IMR-90 (cell line): ENCODE measurements around the gene GPR39. TPM values are rescaled to one million over a fixed set of nuclear protein-coding genes. Genes with fewer than 3 reads are reported as not detected.

Experiments used
- ATAC-seq: fragments of 200-7000 bp; cut with Tn5 transposase; 2 replicates; pipeline ENCODE4 v1.9.1; 2020; ENCODE audit warnings: low read depth, mild to moderate bottlenecking, moderate library complexity
- BruUV-seq: library from RNA; stranded (reverse); fragments of 400-500 nt; replicated peaks from 2 replicates; lab custom pipeline; 2021; lab: Mats Ljungman, UMichigan
- CTCF ChIA-PET: fragments of 300-600 bp; formaldehyde crosslinking; extraction: SDS; loops from one replicate; lab custom pipeline; 2021; ENCODE audit warnings: antibody characterized with exemption; lab: Yijun Ruan, JAX
- POLR2A ChIA-PET: fragments of 300-600 bp; sonication (Branson Sonifier 250); formaldehyde crosslinking; loops from one replicate; lab custom pipeline; 2022; ENCODE audit warnings: antibody characterized with exemption; ENCODE audit not compliant: unreplicated experiment; lab: Charles Lee
- DNase-seq: peaks from one replicate; pipeline ENCODE4 v3.0.0; 2013
- H2AFZ ChIP-seq: replicated peaks from 2 replicates; pipeline ENCODE3; 2013; ENCODE audit warnings: low read length, mild to moderate bottlenecking; ENCODE audit not compliant: poor library complexity
- H2AK5ac ChIP-seq: 2 replicates; pipeline ENCODE4 v1.6.1; 2013; ENCODE audit warnings: low read depth, low read length, inconsistent platforms
- H2AK9ac ChIP-seq: replicated peaks from 2 replicates; pipeline ENCODE3; 2013; ENCODE audit warnings: mild to moderate bottlenecking, low read depth, low read length, moderate library complexity; ENCODE audit not compliant: poor library complexity
- H2BK120ac ChIP-seq: 2 replicates; pipeline ENCODE4 v1.6.1; 2013; ENCODE audit warnings: low read depth, low read length, inconsistent platforms
- H2BK15ac ChIP-seq: 3 replicates; pipeline ENCODE4 v1.6.1; 2013; ENCODE audit warnings: low read depth, low read length, inconsistent platforms
- H2BK20ac ChIP-seq: 2 replicates; pipeline ENCODE4 v1.6.1; 2013; ENCODE audit warnings: low read depth, mild to moderate bottlenecking, inconsistent platforms, low read length, moderate library complexity
- H2BK5ac ChIP-seq: 2 replicates; pipeline ENCODE4 v1.6.1; 2013; ENCODE audit warnings: mild to moderate bottlenecking, low read depth, low read length, inconsistent platforms; ENCODE audit not compliant: poor library complexity, severe bottlenecking
- H3K14ac ChIP-seq: replicated peaks from 2 replicates; pipeline ENCODE4 v1.6.1; 2013; ENCODE audit warnings: low read depth, low read length, inconsistent platforms
- H3K18ac ChIP-seq: 2 replicates; pipeline ENCODE4 v1.6.1; 2013; ENCODE audit warnings: low read depth, low read length, control low read depth
- H3K23ac ChIP-seq: 2 replicates; pipeline ENCODE4 v1.6.1; 2013; ENCODE audit warnings: low read depth, low read length, inconsistent platforms
- H3K27ac ChIP-seq: 2 replicates; pipeline ENCODE4 v1.5.1; 2013; ENCODE audit warnings: mild to moderate bottlenecking, control low read depth, low read length; ENCODE audit not compliant: insufficient read depth
- H3K27me3 ChIP-seq: 2 replicates; pipeline ENCODE4 v1.6.1; 2013; ENCODE audit warnings: low read length; ENCODE audit not compliant: control insufficient read depth, insufficient read depth
- H3K36me3 ChIP-seq: 2 replicates; pipeline ENCODE4 v1.6.1; 2013; ENCODE audit warnings: low read length, mixed read lengths; ENCODE audit not compliant: control insufficient read depth, insufficient read depth
- H3K4ac ChIP-seq: 2 replicates; pipeline ENCODE4 v1.6.1; 2013; ENCODE audit warnings: low read depth, low read length, inconsistent platforms
- H3K4me1 ChIP-seq: 2 replicates; pipeline ENCODE4 v1.6.1; 2013; ENCODE audit warnings: low read length, mixed read lengths; ENCODE audit not compliant: control insufficient read depth, insufficient read depth
- H3K4me2 ChIP-seq: 2 replicates; pipeline ENCODE4 v1.6.1; 2013; ENCODE audit warnings: low read depth, mild to moderate bottlenecking, control low read depth, low read length, moderate library complexity
- H3K4me3 ChIP-seq: 2 replicates; pipeline ENCODE4 v1.5.1; 2013; ENCODE audit warnings: low read depth, mild to moderate bottlenecking, control low read depth, low read length, moderate library complexity; ENCODE audit not compliant: insufficient read depth
- H3K56ac ChIP-seq: 2 replicates; pipeline ENCODE4 v1.6.1; 2013; ENCODE audit warnings: low read length, inconsistent platforms; ENCODE audit not compliant: insufficient read depth; ENCODE audit errors: extremely low read depth
- H3K79me1 ChIP-seq, 2 experiments: 2 replicates each; pipeline ENCODE4 v1.6.1; 2013; ENCODE audit warnings: low read length in 2 of 2, inconsistent platforms in 1 of 2, low read depth in 1 of 2
- H3K9ac ChIP-seq: 2 replicates; pipeline ENCODE4 v1.6.1; 2013; ENCODE audit warnings: low read depth, low read length, control low read depth
- H3K9me1 ChIP-seq: 2 replicates; pipeline ENCODE4 v1.6.1; 2013; ENCODE audit warnings: low read length, inconsistent platforms; ENCODE audit not compliant: insufficient read depth
- H3K9me3 ChIP-seq: 2 replicates; pipeline ENCODE4 v1.6.1; 2013; ENCODE audit warnings: low read length; ENCODE audit not compliant: control insufficient read depth, insufficient read depth
- H4K20me1 ChIP-seq: 2 replicates; pipeline ENCODE4 v1.6.1; 2013; ENCODE audit warnings: low read length, inconsistent platforms; ENCODE audit not compliant: insufficient read depth
- H4K5ac ChIP-seq: 2 replicates; pipeline ENCODE4 v1.6.1; 2013; ENCODE audit warnings: mild to moderate bottlenecking, low read depth, low read length, control low read depth
- H4K8ac ChIP-seq, 2 experiments: 2 replicates each; pipeline ENCODE4 v1.6.1; 2013; ENCODE audit warnings: low read depth in 2 of 2, low read length in 2 of 2, control low read depth in 1 of 2, inconsistent platforms in 1 of 2
- H4K91ac ChIP-seq: 2 replicates; pipeline ENCODE4 v1.6.1; 2013; ENCODE audit warnings: low read depth, low read length, inconsistent platforms; ENCODE audit not compliant: insufficient read depth
- MAZ ChIP-seq: IDR thresholded peaks from 2 replicates; pipeline ENCODE4 v1.6.1; 2012; ENCODE audit warnings: low read depth, mild to moderate bottlenecking, low read length, improper control_type of control experiment, moderate library complexity, borderline replicate concordance
- POLR2A ChIP-seq: IDR thresholded peaks from 2 replicates; pipeline ENCODE4 v1.6.1; 2012; ENCODE audit warnings: mild to moderate bottlenecking, low read depth, low read length
- USF2 ChIP-seq: fragments of 150-350 bp; IDR thresholded peaks from 2 replicates; pipeline ENCODE4 v1.6.1; 2017; ENCODE audit warnings: mild to moderate bottlenecking, antibody characterized with exemption, low read length, low read depth
- WGBS, 2 experiments: methylation state at CpG; one replicate each; pipeline versions ENCODE4 v1.1.5 to v1.1.7; 2013; ENCODE audit warnings: missing lambda C conversion rate in 2 of 2; ENCODE audit not compliant: insufficient read length in 1 of 2; ENCODE audit errors: extremely low coverage in 2 of 2; 5-methylcytosine and 5-hydroxymethylcytosine counted together
- dilution Hi-C: fragments of 300-500 bp; cut with HindIII; formaldehyde crosslinking; loops from one replicate; pipeline ENCODE4 v1.14.3; 2018; ENCODE audit warnings: low sequenced_read_pairs; ENCODE audit not compliant: unreplicated experiment
- in situ Hi-C: fragments of 300-500 bp; cut with MboI; formaldehyde crosslinking; loops from 3 replicates; pipeline ENCODE4 v1.14.3; 2019; ENCODE audit warnings: low sequenced_read_pairs, inconsistent platforms, mixed read lengths
- intact Hi-C: fragments of 100-400 bp; cut with micrococcal nuclease; formaldehyde crosslinking; loops from 2 replicates; pipeline ENCODE4 v1.10.0; 2022
- polyA plus RNA-seq, 3 experiments: library from polyadenylated mRNA; depleted of rRNA; stranded (reverse); fragments of >200 nt; gene quantifications; 2 replicates each; pipeline ENCODE4 v1.2.3, GENCODE V29; 2012; ENCODE audit warnings: low replicate concordance in 1 of 3
- total RNA-seq: library from RNA; depleted of rRNA; stranded (reverse); fragments of >200 nt; gene quantifications from 2 replicates; pipeline ENCODE4 v1.2.3, GENCODE V29; 2012

The GPR39 gene
- total and polyA plus RNA-seq, 2 of the 4 experiments (the other 2 are of a cell fraction), result 4.4 to 9.0 TPM

DNA sequence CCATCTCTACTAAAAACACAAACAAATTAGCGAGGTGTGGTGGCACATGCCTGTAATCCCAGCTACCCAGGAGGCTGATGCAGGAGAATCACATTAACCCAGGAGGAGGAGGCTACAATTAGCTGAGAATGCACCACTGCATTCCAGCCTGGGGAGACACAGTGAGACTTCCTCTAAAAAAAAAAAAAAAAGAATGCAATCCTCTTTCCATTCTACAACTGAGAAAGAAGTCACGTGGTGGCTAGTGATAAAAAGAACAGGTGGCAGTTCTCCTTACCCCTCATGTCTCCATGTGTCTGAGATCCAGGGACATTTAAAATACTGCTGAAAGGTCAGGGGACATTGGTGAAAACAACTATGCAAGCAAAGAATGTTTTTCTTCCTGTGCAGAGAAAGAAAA is 24.4 kb upstream of the GPR39 start:
- H3K4ac ChIP-seq, result no peak overlapping the region
- H2AFZ ChIP-seq, result no peak overlapping the region
- H3K23ac ChIP-seq, result no peak overlapping the region
- H3K79me1 ChIP-seq, result no peaks in the 10 kb centered on the region
- H3K9me1 ChIP-seq, result no peaks in the 10 kb centered on the region
- H2BK120ac ChIP-seq, result no peak overlapping the region
- ATAC-seq (no peak), DNase-seq (no peak)
- H2BK15ac ChIP-seq, result no peak overlapping the region
- no peak overlapping the region for H3K9ac ChIP-seq
- peaks cover 2% of the 10 kb centered on the region; the same call in 1 of the 2 replicates for H3K27me3 ChIP-seq
- dilution Hi-C loops (no loop called here), intact Hi-C loops (no loop called here), in situ Hi-C loops (no loop called here)
- H3K4me3 ChIP-seq, result no peak overlapping the region
- no peak overlapping the region for H3K27ac ChIP-seq
- WGBS, 2 experiments, result no CpG with 5 or more reads among the region's 2 CpGs
- H3K4me2 ChIP-seq, result no peak overlapping the region
- POLR2A ChIA-PET, result no interaction called here
- CTCF ChIA-PET, result no interaction called here
- no peaks in the 10 kb centered on the region for H3K36me3 ChIP-seq
- no peaks in the 10 kb centered on the region for H3K9me3 ChIP-seq
- H4K20me1 ChIP-seq, result no peaks in the 10 kb centered on the region
- no peak overlapping the region for H2AK9ac ChIP-seq
- no peak overlapping the region for H2BK5ac ChIP-seq
- H4K5ac ChIP-seq, result no peak overlapping the region
- H4K91ac ChIP-seq, result no peak overlapping the region
- H4K8ac ChIP-seq, result no peak overlapping the region
- no peaks in the 10 kb centered on the region for H3K4me1 ChIP-seq
- no peak for TF ChIP-seq POLR2A
- TF ChIP-seq MAZ, result no peak
- 0 out of 2 replicates have a peak, but pooled peaks have one; percentile 18 for TF ChIP-seq USF2
- no TSS peak for BruUV-seq
- no peak overlapping the region for H3K18ac ChIP-seq
- H3K14ac ChIP-seq, result no peak overlapping the region
- H2BK20ac ChIP-seq, result no peak overlapping the region
- no peak overlapping the region for H2AK5ac ChIP-seq
- no peak overlapping the region for H3K56ac ChIP-seq
